IPS-NIHi7 (cell line): ENCODE measurements around the gene ADM2.
A peak's percentile ranks its signal among the peaks of the same experiment; 100 is the strongest.

ENCODE experiments used
- DNase-seq: peaks from one replicate; pipeline ENCODE4 v3.0.0; 2012; ENCODE audit warnings: mixed read lengths; ENCODE audit errors: extremely low spot score

The ADM2 gene

GRCh38 chr22:50485221-50486131, 4.1 kb downstream of the ADM2 start:
- DNase-seq = no peak

GRCh38 chr22:50486561-50487289, 5.4 kb downstream of the ADM2 start, which contains the start of gene MIOX:
MIOX (plus strand) TSS chr22:50486859; CDS start chr22:50486898, 39 bp downstream.
- DNase-seq = no peak

GRCh38 chr22:50487290-50488005, 6.1 kb downstream of the ADM2 start:
- no peak for DNase-seq

GRCh38 chr22:50488006-50488677, 6.8 kb downstream of the ADM2 start:
- DNase-seq = no peak

- DNase-seq = no peak
Measured at GRCh38 chr22:50488886-50489285, 7.5 kb downstream of the ADM2 start.

GRCh38 chr22:50489363-50490243, 8.3 kb downstream of the ADM2 start:
- DNase-seq = no peak

- no peak for DNase-seq
Measured at GRCh38 chr22:50490531-50491308, 9.4 kb downstream of the ADM2 start.

- DNase-seq = no peak
Measured at GRCh38 chr22:50497093-50497492, 15.8 kb downstream of the ADM2 start.

- DNase-seq = peak; percentile 87
Measured at GRCh38 chr22:50498322-50498890, 17.1 kb downstream of the ADM2 start.

- DNase-seq = no peak
Measured at GRCh38 chr22:50500452-50500851, 19.1 kb downstream of the ADM2 start.

- no peak for DNase-seq
Measured at GRCh38 chr22:50502096-50502495, 20.8 kb downstream of the ADM2 start.

- no peak for DNase-seq
Measured at GRCh38 chr22:50502628-50503474, 21.5 kb downstream of the ADM2 start.

- no peak for DNase-seq
Measured at GRCh38 chr22:50503475-50504145, 22.3 kb downstream of the ADM2 start.

- no peak for DNase-seq
Measured at GRCh38 chr22:50504369-50505211, 23.2 kb downstream of the ADM2 start.

GRCh38 chr22:50505276-50505775, 24.0 kb downstream of the ADM2 start:
- DNase-seq = no peak

- no peak for DNase-seq
Measured at GRCh38 chr22:50505776-50506610, 24.6 kb downstream of the ADM2 start.
